GM21619 (cell line): ENCODE measurements around the gene DNASE1L3.

Experiments
- ATAC-seq: cut with Tn5 transposase; IDR thresholded peaks from one replicate; pipeline ENCODE4 v1.9.1; 2021; ENCODE audit not compliant: unreplicated experiment

DNASE1L3 gene

DNA sequence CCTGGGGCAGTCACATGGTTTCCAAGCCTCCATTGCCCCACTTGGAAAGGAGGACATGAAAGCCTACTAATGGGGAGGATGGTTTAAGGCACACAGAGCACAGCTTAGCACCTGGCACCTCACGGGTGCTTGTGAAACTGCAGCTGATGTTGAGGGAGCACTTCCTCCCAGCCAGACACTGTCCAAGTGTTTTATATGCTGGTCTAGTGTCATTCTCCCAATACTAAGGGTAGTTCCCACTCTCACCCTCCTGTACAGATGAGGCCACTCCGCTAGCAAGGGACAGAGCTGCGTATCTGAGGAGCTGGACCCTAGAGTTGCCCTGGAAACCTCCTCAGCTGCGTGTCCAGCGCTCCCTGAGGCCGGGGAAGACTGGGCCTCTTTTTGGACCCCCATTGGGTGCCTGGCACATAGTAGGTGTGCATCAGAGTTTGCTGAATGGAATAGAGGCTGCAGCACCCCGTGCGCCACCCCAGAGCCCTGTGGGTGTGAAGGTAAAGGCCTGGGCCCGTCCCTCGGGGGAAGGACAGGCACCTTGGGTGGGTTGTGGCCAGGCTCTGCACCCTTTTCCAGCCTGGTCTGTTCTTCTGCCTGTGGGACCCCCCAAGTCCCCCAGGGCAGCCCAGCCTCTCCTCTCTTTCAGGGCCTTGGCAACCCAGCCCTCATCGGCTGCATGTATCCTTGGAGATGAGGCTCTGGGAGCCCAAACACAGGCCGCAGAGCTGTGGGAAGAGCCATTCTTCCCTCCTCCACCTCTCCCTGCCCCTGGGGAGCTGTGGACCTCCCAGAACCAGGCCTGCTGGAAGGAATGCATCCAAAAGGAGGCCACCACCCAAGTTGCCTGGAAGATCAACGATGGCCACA lies 31.3 kb downstream of the DNASE1L3 start:
- ATAC-seq, result no peak

DNA sequence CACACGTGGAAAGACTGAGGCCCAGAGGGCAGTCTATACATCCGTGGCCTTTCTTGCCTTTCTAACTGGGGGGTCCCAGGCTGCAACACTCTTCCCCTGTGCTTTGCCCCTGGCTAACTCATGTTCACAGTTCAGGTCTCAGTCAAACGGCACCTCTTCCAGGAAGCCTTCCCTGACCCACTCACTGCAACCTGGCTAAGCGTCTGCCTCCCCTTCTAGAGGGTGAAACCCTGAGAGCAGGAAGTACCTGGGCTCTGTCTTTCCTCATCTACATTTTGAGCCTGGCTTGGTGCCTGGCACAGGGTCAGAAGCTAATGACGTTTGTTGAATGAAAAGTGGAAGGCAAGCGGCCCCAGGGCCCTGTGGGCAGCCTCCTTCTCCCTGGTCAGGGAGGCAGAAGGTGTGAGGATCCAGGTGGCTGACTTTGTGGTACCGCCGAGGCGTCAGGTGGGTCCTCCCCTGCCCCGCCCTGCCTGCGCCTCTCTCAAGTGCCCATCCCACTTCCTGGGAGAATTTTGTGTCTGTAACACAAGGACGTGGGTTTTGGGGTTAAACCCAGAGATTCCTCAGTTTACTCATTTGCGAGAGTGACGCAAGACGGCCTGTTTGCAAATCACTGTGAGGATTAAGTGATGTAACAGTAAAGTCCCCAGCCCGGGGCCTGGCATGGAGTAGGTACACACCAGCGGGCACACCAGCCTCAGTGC lies 32.1 kb downstream of the DNASE1L3 start:
- ATAC-seq, result no peak

DNA sequence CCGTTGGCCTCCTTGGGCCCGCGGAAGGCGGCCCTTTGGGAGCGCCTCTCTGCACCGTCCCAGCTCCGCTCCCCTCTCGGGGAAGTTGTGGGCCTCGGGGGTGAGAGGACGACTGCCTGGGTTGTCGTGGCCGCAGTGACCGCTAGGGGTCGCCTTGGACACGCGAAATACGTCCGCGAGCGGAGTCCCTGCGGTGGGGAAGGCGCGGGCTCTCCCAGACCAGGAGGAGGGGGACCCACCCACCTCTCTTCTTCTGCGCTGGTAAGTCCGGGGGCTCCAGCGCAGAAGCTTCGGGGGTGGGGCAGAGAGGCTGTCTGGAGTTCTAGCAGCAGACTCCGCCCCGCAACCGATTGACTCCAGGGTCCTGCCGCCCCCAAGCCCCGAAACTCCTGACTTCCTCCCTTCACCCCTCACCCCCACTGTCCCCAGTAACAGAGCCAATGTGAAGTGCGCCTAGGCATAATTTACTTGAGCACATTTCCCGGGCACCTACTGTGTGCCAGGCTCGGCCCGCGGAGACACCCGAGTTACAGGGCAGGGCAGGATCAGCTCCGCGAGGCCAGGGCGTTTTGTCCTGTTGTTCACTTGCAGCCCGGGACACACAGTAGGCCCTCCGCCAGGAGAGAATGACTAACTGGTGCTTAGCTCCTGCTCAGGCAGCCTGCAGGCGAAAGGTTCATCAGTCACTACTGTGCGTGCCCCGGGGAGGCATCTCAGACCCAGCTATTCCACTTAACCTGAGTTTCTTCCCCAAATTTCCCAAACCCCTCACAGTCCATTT lies 32.8 kb downstream of the DNASE1L3 start:
- no peak for ATAC-seq

DNA sequence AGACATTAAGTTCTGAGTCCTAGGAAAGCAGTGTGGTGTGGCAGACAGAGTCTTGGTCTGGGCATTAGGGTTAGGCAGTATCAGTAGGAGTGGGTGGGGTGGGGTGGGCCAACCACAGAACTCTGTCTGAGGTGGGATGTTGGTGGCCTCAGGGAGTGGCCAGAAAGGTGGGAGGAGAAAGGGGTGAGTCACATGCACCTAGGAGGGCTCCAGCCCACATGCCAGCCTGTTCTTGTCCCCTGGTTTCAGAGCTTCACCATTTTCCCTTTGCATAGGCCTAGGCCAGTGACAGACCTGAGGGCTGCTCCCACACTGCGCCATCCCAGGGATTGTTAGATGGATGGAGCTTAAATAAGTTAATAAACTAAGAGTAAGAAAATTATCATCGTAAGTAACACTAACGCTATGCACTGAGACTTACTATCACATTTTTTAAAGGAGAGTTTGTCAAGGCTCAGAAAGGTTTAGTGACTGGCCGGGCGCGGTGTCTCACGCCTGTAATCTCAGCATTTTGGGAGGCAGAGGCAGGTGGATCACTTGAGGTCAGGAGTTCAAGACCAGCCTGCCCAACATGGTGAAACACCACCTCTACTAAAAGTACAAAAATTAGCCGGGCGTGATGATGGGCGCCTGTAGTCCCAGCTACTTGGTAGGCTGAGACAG lies 33.8 kb downstream of the DNASE1L3 start:
- no peak for ATAC-seq

DNA sequence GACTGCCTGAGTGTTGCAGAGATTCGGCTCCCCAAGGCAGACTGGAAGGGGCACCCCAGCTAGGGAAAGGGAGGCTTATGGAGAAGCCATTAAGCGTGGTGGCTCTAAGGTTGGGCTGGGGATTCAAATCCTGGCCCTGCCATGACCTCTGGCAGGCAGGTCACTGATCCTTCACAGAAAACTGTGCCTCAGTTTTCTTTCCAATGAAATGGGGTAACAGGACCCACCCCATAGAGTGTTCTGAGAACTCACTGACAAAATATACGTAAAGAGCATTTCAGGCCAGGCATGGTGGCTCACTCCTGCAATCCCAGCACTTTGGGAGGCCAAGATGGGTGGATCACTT lies 34.6 kb downstream of the DNASE1L3 start:
- ATAC-seq, result no peak

DNA sequence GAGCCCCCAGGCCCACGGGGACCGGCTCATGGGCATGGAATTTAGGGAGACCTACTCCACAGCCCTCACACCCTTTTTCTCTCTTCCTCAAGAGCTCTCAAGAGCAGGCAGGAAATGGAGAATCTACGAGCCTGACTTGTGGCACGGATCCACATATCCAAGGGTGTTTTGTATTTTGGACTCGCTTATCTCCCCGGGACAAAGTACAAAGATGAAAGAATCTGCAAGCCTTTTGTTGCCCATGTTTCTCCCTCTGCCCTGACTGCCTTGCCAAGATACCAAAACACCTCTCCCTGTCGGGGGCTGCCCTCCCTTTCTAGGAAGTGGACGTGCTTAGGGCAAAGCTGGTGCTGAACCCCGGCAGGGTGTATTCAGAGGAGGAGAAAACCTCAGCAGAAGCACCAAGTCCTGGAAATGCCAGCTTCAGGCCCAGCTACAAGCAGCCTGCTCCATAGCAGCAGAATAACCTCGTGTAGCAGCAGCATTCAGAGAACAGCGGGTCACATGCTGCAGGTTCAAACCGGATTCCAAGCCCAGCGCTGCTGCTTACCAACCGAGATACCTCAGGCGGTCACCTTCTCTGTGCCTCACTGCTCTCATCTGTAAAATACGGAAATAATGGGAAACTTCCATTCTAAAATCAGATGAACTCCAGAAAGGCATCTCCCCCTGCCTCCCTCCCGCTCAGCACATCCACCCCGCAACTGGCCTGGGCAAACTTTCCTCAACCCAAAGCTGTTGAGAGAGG lies 35.2 kb downstream of the DNASE1L3 start:
- no peak for ATAC-seq

DNA sequence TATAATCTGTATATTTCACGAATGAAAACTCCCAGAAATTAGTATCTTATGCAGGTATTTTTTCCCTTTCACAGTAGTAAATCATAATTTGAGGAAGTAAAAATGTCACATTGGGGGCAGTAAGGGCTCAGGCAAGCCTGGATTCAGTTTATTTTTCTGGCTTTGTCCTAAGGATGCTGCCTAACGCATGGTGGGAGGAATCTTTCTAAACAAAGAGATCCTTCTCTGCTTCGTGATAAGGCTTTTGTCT lies 35.7 kb downstream of the DNASE1L3 start:
- no peak for ATAC-seq

DNA sequence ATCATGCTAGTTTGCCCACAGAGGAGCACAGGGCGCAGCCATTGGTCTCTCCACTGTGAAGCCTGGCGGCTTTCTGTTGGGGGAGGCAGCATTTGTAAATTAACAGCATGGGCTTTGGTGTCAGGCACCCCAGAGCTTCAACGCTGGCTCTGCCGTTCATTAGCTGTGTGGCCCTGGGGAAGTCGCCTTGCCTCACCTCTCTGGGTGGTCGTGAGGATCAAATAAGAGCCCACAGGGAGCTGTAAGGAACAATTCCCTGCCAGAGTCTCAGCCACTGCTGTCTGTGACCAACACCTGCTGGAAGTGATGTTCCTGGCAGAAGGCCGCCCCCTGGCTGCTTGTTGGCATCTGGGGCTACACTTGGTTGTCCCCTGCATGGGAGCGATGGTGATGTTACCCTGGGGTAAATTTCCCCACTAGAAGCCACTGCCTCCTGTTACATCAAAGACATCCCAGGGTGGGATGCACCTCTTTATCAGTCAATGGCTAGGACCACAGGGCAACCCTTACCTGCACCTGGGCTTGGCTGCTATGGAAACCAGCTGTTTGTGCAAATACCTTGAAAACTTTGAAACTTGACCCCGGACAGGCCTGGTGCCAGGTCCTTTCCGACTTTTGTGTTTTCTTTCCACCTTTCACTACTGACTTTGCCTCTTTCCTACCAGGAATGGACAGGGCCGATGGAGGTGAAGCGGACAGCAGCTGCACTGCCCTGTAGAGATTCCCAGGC lies 36.9 kb downstream of the DNASE1L3 start:
- no peak for ATAC-seq

DNA sequence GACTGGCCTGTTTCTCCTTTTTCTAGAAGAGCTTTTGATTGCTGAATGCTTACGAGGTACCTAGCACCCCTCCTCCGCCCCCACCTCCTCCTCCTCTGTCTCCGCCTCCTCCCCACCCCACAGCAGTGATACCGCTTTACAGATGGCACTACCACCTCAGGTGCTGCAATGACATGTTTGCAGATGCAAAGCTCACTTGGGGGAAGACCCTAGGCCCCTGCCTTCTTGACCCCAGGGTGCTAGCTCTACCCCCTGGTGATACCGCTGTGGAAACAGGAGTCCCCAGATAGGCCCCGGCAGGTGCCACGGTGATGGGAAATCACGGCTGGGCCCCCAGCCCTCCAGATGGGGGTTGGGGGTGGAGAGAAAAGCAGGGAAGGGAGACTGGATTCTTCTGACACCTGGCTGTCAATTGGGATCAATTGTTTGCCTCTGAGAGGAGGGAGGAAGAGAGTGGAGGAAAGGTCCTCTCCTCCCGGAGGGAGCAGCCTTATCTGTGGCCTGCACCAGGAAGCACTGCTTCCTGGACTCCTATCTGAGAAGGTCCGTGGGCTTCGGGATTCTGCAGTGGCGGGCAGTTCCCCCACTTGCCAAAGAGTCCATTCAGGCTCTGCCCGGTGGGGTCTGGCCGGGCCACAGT lies 37.6 kb downstream of the DNASE1L3 start:
- no peak for ATAC-seq

DNA sequence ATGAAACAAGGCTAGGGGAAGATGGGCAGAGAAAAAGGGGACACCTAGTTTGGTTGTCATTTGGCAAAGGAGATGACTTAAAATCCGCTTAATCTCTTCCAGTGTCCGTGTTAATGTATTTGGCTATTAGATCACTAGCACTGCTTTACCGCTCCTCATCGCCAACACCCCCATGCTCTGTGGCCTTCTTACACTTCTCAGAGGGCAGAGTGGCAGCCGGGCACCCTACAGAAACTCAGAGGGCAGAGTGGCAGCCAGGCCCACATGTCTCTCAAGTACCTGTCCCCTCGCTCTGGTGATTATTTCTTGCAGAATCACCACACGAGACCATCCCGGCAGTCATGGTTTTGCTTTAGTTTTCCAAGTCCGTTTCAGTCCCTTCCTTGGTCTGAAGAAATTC lies 39.6 kb downstream of the DNASE1L3 start:
- no peak for ATAC-seq

DNA sequence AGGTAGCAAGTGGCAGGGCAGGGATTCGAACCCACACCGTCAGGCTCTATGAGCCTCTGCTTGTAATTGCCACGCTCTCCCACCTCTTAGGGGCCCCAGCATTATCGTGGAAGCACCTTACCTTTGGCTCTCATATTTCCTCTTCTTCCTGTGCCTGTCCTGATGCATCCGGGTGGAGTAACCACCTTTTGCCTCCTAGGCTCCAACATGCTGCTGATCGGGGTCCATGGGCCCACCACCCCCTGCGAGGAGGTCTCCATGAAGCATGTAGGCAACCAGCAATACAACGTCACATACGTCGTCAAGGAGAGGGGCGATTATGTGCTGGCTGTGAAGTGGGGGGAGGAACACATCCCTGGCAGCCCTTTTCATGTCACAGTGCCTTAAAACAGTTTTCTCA lies 40.4 kb downstream of the DNASE1L3 start:
- ATAC-seq, result no peak

DNA sequence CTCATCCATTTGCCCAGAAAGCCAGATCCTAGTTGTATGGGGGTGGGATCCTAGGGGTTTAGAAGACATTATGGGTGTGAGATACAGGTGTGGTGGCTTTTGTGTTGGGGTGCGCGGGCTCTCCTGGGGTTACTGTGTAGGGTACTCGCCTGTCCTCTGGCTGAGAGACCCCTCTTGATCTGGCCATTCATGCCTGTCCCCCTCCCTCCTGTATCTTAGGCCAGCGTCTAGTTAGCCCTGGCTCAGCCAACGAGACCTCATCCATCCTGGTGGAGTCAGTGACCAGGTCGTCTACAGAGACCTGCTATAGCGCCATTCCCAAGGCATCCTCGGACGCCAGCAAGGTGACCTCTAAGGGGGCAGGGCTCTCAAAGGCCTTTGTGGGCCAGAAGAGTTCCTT lies 41.4 kb downstream of the DNASE1L3 start:
- ATAC-seq, result no peak

DNA sequence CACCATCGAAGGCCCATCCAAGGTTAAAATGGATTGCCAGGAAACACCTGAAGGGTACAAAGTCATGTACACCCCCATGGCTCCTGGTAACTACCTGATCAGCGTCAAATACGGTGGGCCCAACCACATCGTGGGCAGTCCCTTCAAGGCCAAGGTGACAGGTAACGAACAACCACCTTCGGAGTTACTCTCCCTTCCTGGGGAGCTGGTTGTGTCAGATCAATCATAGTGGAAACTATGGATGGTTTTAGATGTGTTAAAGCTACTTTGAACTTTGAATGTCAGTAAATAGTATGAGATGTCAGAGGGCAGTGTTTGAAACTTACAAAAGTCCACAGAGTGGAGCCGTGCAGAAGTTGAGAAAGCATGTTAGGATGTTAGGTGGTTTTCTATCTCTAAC lies 42.3 kb downstream of the DNASE1L3 start:
- ATAC-seq, result no peak

DNA sequence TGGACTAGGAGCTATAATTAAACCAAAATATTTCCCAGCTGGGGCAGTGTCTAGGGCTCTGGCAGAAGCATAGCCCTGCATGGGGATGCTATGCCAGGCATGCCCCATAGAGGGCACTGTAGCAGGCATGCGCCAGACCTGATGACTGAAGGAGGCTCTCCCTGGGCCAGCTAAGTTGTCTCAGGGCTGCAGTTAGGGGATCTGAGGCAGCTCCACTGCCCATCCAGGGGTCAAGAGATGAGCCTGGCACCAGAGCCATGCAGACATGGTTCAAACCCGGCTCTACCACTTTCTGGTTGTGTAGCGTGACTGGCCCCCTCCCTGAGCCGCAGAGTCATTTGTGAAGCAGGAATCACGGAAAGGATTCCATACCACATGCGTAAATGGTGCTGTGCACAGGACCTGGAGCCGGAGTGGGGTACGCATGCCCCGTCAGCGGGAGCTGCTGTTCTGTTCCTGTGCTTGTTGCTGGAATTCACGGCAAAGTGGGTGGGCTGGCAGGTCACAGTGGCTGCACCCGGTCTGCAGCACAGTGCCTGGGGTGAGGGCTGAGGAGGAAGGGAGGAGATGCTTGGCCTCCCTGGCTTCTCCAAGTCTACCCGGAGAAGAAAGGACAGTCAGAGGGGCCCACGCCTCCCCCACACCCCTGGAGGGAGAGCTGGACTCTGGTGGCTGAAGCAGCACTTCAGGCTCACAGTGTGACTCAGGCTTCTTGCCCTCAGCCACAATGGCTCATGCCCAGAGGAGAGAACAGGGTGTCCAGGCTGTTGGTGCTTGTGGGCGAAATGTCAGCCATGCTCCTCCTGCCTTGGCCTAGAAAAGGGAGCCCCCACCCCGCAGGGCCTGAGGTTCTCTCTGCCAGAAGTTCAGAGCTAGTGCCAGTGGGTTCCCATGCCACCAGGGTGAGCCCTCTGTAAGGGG lies 43.1 kb downstream of the DNASE1L3 start:
- ATAC-seq, result no peak

DNA sequence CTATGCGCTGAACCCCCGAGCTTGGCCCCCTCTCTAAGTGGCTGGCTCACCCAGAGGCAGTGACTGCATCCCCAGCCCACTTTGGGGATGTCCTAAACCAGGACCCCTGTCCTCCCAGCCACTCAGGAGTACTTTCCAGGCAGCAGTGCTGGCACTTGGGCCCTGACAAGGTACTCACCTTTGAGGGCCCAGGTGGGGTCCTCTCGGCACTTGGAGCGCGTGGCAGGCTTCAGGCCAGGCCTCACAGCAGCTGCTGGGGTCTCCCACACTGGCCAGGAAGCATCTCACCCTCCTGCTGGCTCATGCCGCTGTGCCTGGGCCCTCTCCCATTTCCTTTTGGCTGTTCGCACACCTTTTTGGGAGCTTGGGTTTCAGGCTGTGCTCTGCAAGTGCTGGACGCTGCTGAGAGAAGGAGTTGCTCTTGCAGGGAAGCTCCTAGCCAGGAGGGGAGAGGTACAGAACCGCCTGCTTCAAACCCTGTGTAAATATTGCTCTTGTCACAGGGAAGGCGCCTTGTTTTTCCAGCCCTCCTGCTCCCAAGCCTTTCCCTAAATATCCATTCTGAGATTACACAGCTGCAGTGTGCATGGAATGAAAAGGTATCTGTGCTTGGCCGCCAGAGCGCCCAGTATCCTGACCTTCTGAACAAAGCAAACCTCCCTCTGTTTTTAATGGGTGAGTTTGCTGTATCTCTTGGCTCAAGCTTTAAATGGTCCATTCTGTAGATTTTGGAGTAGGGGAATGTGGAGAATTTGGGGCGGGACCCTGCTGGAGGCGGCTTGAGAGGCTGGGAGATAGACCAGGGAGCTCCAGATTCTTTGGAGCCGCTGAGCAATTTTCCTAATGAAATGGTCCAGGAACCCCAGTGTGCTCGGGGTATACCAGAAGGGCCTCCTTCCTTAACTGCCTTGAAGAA lies 45.6 kb downstream of the DNASE1L3 start:
- ATAC-seq, result no peak

DNA sequence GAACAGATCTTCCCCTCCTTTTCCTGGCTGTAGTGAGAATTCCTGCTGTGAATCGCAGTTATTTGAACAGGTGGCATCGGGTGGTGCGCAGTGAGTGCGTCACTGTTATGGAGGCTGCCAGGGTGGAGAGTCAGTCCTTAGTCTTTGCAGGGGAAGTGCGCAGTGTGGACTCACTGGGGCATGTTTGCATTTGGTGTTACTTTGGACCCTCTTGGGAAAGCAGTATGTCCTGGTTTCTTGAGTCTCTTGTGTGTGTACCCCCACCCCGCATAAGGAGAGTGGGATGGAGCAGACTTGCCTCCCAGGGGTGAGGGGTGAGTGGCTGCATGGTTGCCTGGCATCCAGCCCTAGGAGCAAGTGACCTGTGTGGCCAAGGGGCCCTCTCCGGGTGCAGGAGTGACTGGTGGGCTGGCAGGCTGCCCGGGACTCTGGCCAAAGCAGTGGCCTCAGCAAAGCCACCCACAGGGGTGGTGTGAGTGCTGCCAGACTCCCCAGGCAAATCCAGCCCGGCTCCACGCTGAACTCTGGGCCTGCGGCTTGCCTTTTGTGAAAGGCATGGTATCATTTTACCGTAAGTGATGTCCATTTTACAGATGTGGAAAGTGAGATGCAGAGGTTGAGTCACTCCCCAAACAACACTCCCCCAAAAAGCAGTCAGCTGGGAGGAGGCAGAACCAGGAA lies 46.4 kb downstream of the DNASE1L3 start:
- no peak for ATAC-seq

DNA sequence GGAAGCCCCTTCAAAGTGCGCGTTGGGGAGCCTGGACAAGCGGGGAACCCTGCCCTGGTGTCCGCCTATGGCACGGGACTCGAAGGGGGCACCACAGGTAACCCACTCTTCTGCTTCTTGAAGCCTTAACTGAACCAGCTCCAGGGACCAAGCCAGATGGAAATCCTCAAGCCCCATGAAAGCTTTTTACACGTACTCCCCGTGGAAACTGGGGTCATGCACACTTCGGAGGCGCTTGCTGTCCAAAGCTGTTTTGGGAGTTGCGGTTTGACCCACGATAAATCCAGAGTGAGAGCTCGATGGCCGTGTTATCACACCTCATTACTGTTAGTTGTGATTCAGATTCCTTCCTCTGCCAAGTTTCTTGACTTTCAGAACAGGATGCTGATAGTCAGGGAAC lies 47.5 kb downstream of the DNASE1L3 start:
- no peak for ATAC-seq
